GM18505 (cell line): ENCODE measurements around the gene P4HA1.
"Not testable (repeated sequence)": the region's sequence is repeated elsewhere in the genome, so short reads cannot be mapped to it uniquely, and the experiment has no call there.

Experiments
- ATAC-seq: cut with Tn5 transposase; IDR thresholded peaks from one replicate; pipeline ENCODE4 v1.9.1; 2021; ENCODE audit not compliant: unreplicated experiment
- POLR2A ChIP-seq: IDR thresholded peaks from 4 replicates; pipeline ENCODE4 v1.6.1; 2011; ENCODE audit warnings: borderline replicate concordance; ENCODE audit not compliant: insufficient read depth, insufficient read length; ENCODE audit errors: extremely low read depth

P4HA1 gene

GRCh38 chr10:73015779-73016178, 80.9 kb downstream of the P4HA1 start:
- no peak for ATAC-seq
- no peak for TF ChIP-seq POLR2A

GRCh38 chr10:73003822-73004221, 92.8 kb downstream of the P4HA1 start:
- ATAC-seq = no peak

GRCh38 chr10:73000973-73001372, 95.7 kb downstream of the P4HA1 start:
- ATAC-seq = no peak
- TF ChIP-seq POLR2A = no peak

More at GRCh38 chr10:73003822-73004221, 92.8 kb downstream of the P4HA1 start:
- TF ChIP-seq POLR2A = no peak

GRCh38 chr10:72997099-72997498, 99.6 kb downstream of the P4HA1 start:
- no peak for TF ChIP-seq POLR2A
- no peak for ATAC-seq

- not testable (repeated sequence) for ATAC-seq
Measured at GRCh38 chr10:72995459-72995858, 101.2 kb downstream of the P4HA1 start.

GRCh38 chr10:72989771-72990170, 106.9 kb downstream of the P4HA1 start:
- not testable (repeated sequence) for ATAC-seq

- not testable (repeated sequence) for ATAC-seq
Measured at GRCh38 chr10:72984618-72985017, 112.0 kb downstream of the P4HA1 start.

GRCh38 chr10:72981882-72982529, 114.7 kb downstream of the P4HA1 start:
- no peak for ATAC-seq
- no peak for TF ChIP-seq POLR2A

GRCh38 chr10:72981028-72981881, 115.4 kb downstream of the P4HA1 start:
- TF ChIP-seq POLR2A = no peak
- ATAC-seq = no peak

- no peak for TF ChIP-seq POLR2A
- ATAC-seq = no peak
Measured at GRCh38 chr10:72980348-72980747, 116.3 kb downstream of the P4HA1 start.

- no peak for TF ChIP-seq POLR2A
Measured at GRCh38 chr10:72979709-72980108, 117.0 kb downstream of the P4HA1 start.

GRCh38 chr10:72976886-72977285, 119.8 kb downstream of the P4HA1 start:
- no peak for TF ChIP-seq POLR2A
- ATAC-seq = no peak

More at GRCh38 chr10:72979709-72980108, 117.0 kb downstream of the P4HA1 start:
- no peak for ATAC-seq
